K562 (cell line): ENCODE results near the gene TRMT44. TPM values are rescaled to one million over a fixed set of nuclear protein-coding genes. Genes with fewer than 3 reads are reported as not detected.

Source experiments
- ATAC-seq: fragments of 200-7000 bp; cut with Tn5 transposase; 3 replicates; pipeline ENCODE4 v1.9.1; 2020; ENCODE audit warnings: moderate library complexity
- BruUV-seq: library from RNA; stranded (reverse); fragments of 400-500 nt; replicated peaks from 2 replicates; lab custom pipeline; 2021; lab: Mats Ljungman, UMichigan
- CTCF ChIA-PET: fragments of 300-600 bp; formaldehyde crosslinking; extraction: SDS; loops from one replicate; lab custom pipeline; 2021; ENCODE audit warnings: low intra/inter-chr PET ratio; lab: Yijun Ruan, JAX
- POLR2A ChIA-PET: fragments of 300-600, 350-650 bp; sonication (Branson Sonifier 250); formaldehyde crosslinking; extraction: SDS; loops from one replicate; lab custom pipeline; 2021; ENCODE audit warnings: antibody characterized with exemption, inconsistent platforms; lab: Yijun Ruan, JAX
- DNase-seq, 4 experiments: peaks; one replicate each; pipeline versions ENCODE4 v3.0.0 to v3.0.0-alpha.2; 2011 to 2018; ENCODE audit warnings: low spot score in 3 of 4, mixed read lengths in 3 of 4; ENCODE audit errors: extremely low read depth in 1 of 4
- FAIRE-seq: peaks from 2 replicates; lab custom pipeline; 2011; peaks lifted over from hg19 to GRCh38; lab: Jason Lieb, UNC
- H2AFZ ChIP-seq: 2 replicates; pipeline ENCODE4 v1.6.0; 2011; ENCODE audit warnings: low read depth, low read length, control low read depth, inconsistent platforms
- H3K27ac ChIP-seq: fragments of 200-600 bp; 3 replicates; pipeline ENCODE4 v1.8.0; 2011; ENCODE audit warnings: low read depth, mild to moderate bottlenecking, control low read depth, inconsistent platforms, low read length, moderate library complexity, mixed read lengths; ENCODE audit errors: extremely low read depth
- H3K27me3 ChIP-seq, 2 experiments: fragments of 300-600 bp in 1 of 2; 2 replicates in 1 of 2; 3 replicates in 1 of 2; pipeline versions ENCODE4 v1.6.0 to v1.8.0; 2011; ENCODE audit warnings: inconsistent platforms in 2 of 2, low read length in 2 of 2, mild to moderate bottlenecking in 1 of 2, mixed read lengths in 1 of 2, moderate library complexity in 1 of 2; ENCODE audit not compliant: control insufficient read depth in 2 of 2, insufficient read depth in 2 of 2
- H3K36me3 ChIP-seq: fragments of 300-600 bp; 3 replicates; pipeline ENCODE4 v1.8.0; 2011; ENCODE audit warnings: mild to moderate bottlenecking, low read length, inconsistent platforms; ENCODE audit not compliant: control insufficient read depth, insufficient read depth
- H3K4me1 ChIP-seq, 2 experiments: fragments of 200-600 bp in 1 of 2; replicated peaks in 1 of 2; 2 replicates in 1 of 2; 3 replicates in 1 of 2; pipeline versions ENCODE4 v1.5.1 to v1.8.0; 2011; ENCODE audit warnings: inconsistent platforms in 2 of 2, low read length in 2 of 2, mild to moderate bottlenecking in 1 of 2, mixed read lengths in 1 of 2, moderate library complexity in 1 of 2; ENCODE audit not compliant: control insufficient read depth in 2 of 2, insufficient read depth in 2 of 2
- H3K4me2 ChIP-seq: 2 replicates; pipeline ENCODE4 v1.6.1; 2011; ENCODE audit warnings: low read length, control low read depth, inconsistent platforms, mixed read lengths; ENCODE audit not compliant: insufficient read depth
- H3K4me3 ChIP-seq: fragments of 200-600 bp; sonication (generic), shearing (Covaris generic); 2 replicates; pipeline ENCODE4 v1.5.1; 2016; ENCODE audit warnings: control low read depth, inconsistent platforms
- H3K79me2 ChIP-seq: fragments of 200-600 bp; 3 replicates; pipeline ENCODE4 v1.8.0; 2011; ENCODE audit warnings: low read length, inconsistent platforms; ENCODE audit not compliant: control insufficient read depth, insufficient read depth
- H3K9ac ChIP-seq, 2 experiments: 2 replicates each; pipeline versions ENCODE4 v1.6.0 to v1.6.1; 2011; ENCODE audit warnings: low read depth in 2 of 2, low read length in 2 of 2, control low read depth in 1 of 2, inconsistent platforms in 1 of 2, mild to moderate bottlenecking in 1 of 2, mixed read lengths in 1 of 2; ENCODE audit not compliant: insufficient read depth in 1 of 2
- H3K9me1 ChIP-seq: one replicate; pipeline ENCODE4 v1.6.0; 2011; ENCODE audit warnings: inconsistent platforms, mild to moderate bottlenecking, low read length, moderate library complexity; ENCODE audit not compliant: control insufficient read depth, insufficient read depth
- H3K9me3 ChIP-seq: replicated peaks from 2 replicates; pipeline ENCODE4 v1.5.1; 2011; ENCODE audit warnings: low read depth, low read length, inconsistent platforms; ENCODE audit not compliant: control insufficient read depth, insufficient read depth
- H4K20me1 ChIP-seq: replicated peaks from 2 replicates; pipeline ENCODE4 v1.6.1; 2011; ENCODE audit warnings: low read length, inconsistent platforms, mixed read lengths; ENCODE audit not compliant: control insufficient read depth, insufficient read depth
- CC2D1A ChIP-seq: fragments of 450-650 bp; IDR thresholded peaks from 2 replicates; pipeline ENCODE4 v1.6.1; 2017; ENCODE audit warnings: mild to moderate bottlenecking
- FOXM1 ChIP-seq, 2 experiments: fragments of 450-650 bp in 1 of 2; sonication (generic) in 1 of 2; formaldehyde crosslinking in 1 of 2; IDR thresholded peaks; 2 replicates each; pipeline versions ENCODE4 v1.6.1 to v1.9.0; 2017 to 2022; ENCODE audit warnings: low read depth in 2 of 2, mild to moderate bottlenecking in 2 of 2, missing genetic modification reagents in 1 of 2, moderate library complexity in 1 of 2
- HINFP ChIP-seq: fragments of 450-650 bp; conservative IDR thresholded peaks from 2 replicates; pipeline ENCODE4 v1.6.1; 2016; ENCODE audit warnings: missing genetic modification characterization, low read depth, mild to moderate bottlenecking, control low read depth, missing compliant biosample characterization
- KLF1 ChIP-seq: fragments of 450-650 bp; IDR thresholded peaks from 2 replicates; pipeline ENCODE4 v1.6.1; 2016; ENCODE audit warnings: missing genetic modification characterization, missing compliant biosample characterization
- NFYB ChIP-seq: IDR thresholded peaks from 2 replicates; pipeline ENCODE4 v1.6.1; 2011; ENCODE audit warnings: mild to moderate bottlenecking, moderate library complexity; ENCODE audit not compliant: insufficient read length; ENCODE audit errors: extremely low read depth
- RBM25 ChIP-seq: fragments of 200-400 bp; formaldehyde crosslinking; IDR thresholded peaks from 2 replicates; pipeline ENCODE4 v1.6.1; 2018; ENCODE audit warnings: low read length, low read depth, moderate library complexity; ENCODE audit not compliant: severe bottlenecking
- SRSF1 ChIP-seq: fragments of 200-400 bp; formaldehyde crosslinking; IDR thresholded peaks from 2 replicates; pipeline ENCODE4 v1.6.1; 2017; ENCODE audit warnings: mild to moderate bottlenecking, low read depth, low read length, moderate library complexity
- WGBS: fragments of 100-300 bp; shearing (Covaris generic); methylation state at CpG from one replicate; pipeline ENCODE4 v1.1.6; 2016; ENCODE audit warnings: low coverage, mixed read lengths; ENCODE audit not compliant: insufficient coverage; ENCODE audit errors: missing lambda C conversion rate; 5-methylcytosine and 5-hydroxymethylcytosine counted together
- in situ Hi-C: fragments of 300-500 bp; cut with MboI; formaldehyde crosslinking; loops from 4 replicates; pipeline ENCODE4 v1.15.0; 2018; ENCODE audit warnings: inconsistent platforms, mixed read lengths
- intact Hi-C: fragments of 100-400 bp; cut with micrococcal nuclease; formaldehyde crosslinking; loops from 2 replicates; pipeline ENCODE4 v1.14.2; 2022
- polyA plus RNA-seq, 8 experiments: library from polyadenylated mRNA; depleted of rRNA in 4 of 8; stranded (reverse) in 5 of 8; unstranded in 3 of 8; fragments of >200 nt; fragmentation: Nextera tagmentation in 2 of 8; fragmentation: Illumina TruSeq in 1 of 8; extraction: Ambion mirVana in 2 of 8; extraction: Trizol in 1 of 8; gene quantifications; 2 replicates each; pipeline versions ENCODE4 v1.2.1 to v1.2.3, GENCODE V29; 2011 to 2014; ENCODE audit warnings: inconsistent platforms in 1 of 8, missing spikeins in 1 of 8
- total RNA-seq, 7 experiments: library from RNA; depleted of rRNA in 6 of 7; stranded (reverse); fragments of >200 nt in 6 of 7; fragmentation: Illumina TruSeq in 2 of 7; extraction: Trizol in 2 of 7; gene quantifications; 2 replicates each; pipeline versions ENCODE4 v1.2.1 to v1.2.3, GENCODE V29; 2011 to 2021; ENCODE audit warnings: low replicate concordance in 1 of 7

The TRMT44 gene
- total and polyA plus RNA-seq, 9 of the 15 experiments (the other 6 are each of a cell fraction or from before 2014, with no cell fraction given): 1.2 to 18.6 (median 10.0) TPM

GRCh38 chr4:8495803-8496202, 55.2 kb downstream of the TRMT44 start:
- intact Hi-C loops: no loop called here
- Histone ChIP-seq H3K79me2 (no peaks in the 10 kb centered on the region), H3K4me1 (no peaks in the 10 kb centered on the region), H3K4me2 (no peak overlapping the region), H3K9ac (no peak overlapping the region), H3K27me3 (no peaks in the 10 kb centered on the region), H3K27ac (no peak overlapping the region), H3K9me1 (no peaks in the 10 kb centered on the region), H4K20me1 (no peaks in the 10 kb centered on the region), H3K4me3 (no peak overlapping the region), H3K9me3 (no peaks in the 10 kb centered on the region; the same call in 1 of the 2 replicates), H2AFZ (no peak overlapping the region), H3K36me3 (no peaks in the 10 kb centered on the region)
- FAIRE-seq (peak; percentile 56), ATAC-seq (peak; percentile 93), DNase-seq (peak; percentile 40 to 55 (median 54))
- WGBS: 37% methylated on average over 3 of the region's 3 CpGs
- ChIA-PET CTCF (no interaction called here), POLR2A (interaction anchor here (0.6 kb wide), 1 partner anchor 223 kb away, joined by 3 read pairs; no protein-coding TSS in a partner anchor)
- no TSS peak for BruUV-seq
- TF ChIP-seq NFYB: peak; percentile 33
- TF ChIP-seq CC2D1A: peak; percentile 24; the same call in 1 of the 2 replicates
- 0 out of 2 replicates have a peak, but pooled peaks have one; percentile 14 for TF ChIP-seq FOXM1 (IDR thresholded peaks at IDR 0.05; ENCODE audit: low read depth)
- no peak for TF ChIP-seq FOXM1 (CRISPR knock-in tag; IDR thresholded peaks at IDR 0.05; ENCODE audit: low read depth)
- TF ChIP-seq HINFP (tag): peak; percentile 83
- no peak for TF ChIP-seq SRSF1
- TF ChIP-seq RBM25: peak; percentile 15
- TF ChIP-seq KLF1 (tag): no peak
- in situ Hi-C loops: no loop called here
